Measurements from ENCODE around the gene MYL12A.

- TF ChIP-seq CTCF (IDR thresholded peaks at IDR 0.05), result no peak
- no peak for TF ChIP-seq POLR2A (IDR thresholded peaks at IDR 0.05)
Observed at GRCh38 chr18:3236470-3236869, 11.1 kb upstream of the MYL12A start.
